NCI-H1694 treated with DMSO at 0.1 percent for 48 hours (cell line): Measurements from ENCODE around the gene PRR13.
A peak's percentile ranks its signal among the peaks of the same experiment; 100 is the strongest.
"Not testable (repeated sequence)": the region's sequence is repeated elsewhere in the genome, so short reads cannot be mapped to it uniquely, and the experiment has no call there.

ENCODE experiments used
- DNase-seq: peaks from one replicate; lab custom pipeline; 2025; lab: John Stamatoyannopoulos, UW

Gene PRR13

DNA sequence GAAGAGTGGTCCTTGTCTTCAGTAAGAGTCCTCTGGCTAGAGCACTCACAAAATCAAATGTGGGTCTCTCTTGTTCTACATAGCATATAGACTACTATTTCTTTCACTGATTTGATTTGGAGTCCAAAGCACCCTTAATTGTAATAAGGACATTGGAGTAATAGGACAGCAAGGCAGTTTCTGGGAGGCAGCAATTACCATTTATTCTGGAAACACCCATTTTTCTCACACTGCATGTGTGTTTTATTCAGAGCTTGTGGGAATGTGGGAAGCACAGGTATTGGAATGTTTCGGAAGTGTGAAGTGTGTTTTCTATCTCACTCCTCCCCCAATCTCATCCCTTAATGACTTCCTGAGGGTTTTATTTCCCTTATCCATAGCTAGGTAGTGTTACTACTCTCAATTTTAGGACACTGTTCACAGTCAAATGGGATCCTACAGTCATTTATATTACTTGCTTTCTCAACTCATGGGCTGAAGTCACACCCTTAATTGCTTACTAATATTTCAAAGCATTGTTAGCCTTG lies 30.6 kb downstream of the PRR13 start:
- DNase-seq, result no peak

DNA sequence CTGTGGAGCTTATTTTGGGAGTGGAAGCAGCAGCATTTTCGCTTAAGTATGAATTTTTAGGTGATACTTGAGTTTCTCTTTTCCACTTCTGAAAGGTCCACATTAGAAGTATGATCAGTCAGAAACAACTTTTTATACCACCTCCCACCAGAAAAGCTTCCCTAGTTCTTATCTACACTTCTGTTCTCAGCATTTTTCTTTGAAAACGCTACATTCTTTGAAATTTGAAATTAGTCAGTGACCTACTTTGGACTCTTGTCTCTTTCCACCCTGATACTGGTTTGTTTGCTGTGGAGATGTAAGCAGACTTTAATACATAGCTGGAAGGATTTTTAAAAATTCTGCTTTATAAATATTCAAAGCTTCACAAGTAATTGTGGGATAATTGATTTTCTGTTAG lies 32.5 kb downstream of the PRR13 start:
- no peak for DNase-seq

DNA sequence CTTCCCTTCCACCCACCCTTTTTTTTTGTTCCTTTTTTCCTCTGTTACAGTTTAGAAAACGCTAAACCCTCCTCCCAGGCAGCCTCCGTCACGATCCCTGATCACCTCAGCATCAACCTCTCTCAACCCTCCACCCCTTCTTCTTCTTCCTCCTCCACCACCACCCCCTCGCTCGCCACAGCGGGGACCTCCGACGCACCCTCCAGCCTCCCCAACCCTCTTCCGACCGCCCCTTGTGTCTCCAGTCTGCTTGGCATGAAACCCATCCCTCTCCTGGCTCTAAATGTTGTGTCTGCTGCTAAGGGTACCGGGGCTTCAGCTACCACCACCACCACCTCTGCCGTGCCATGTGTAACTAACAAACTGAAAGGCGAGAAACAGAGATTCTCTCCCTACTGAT lies 33.3 kb downstream of the PRR13 start:
- DNase-seq, result no peak

DNA sequence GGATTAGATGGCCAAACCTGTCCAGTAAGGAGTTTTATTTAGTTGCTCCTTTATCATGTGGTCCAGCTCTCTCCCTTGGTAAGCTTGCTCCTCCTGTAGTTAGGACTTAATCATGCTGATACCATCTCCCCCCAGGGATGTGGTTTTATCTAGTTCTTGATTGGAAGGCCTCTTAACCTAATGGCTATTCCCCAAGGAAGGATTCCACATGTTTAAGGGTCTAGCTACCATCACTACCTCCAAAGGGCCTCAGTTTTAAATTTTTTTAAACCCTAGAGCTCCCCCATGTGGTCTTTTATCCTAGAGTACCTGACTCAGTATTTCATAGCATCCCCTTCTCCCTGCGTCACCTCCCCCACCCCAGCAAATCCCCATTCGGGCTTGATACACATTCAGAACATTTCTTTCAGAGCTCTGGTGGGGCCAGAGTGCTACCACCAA lies 35.3 kb downstream of the PRR13 start:
- peak; percentile 19 for DNase-seq

DNA sequence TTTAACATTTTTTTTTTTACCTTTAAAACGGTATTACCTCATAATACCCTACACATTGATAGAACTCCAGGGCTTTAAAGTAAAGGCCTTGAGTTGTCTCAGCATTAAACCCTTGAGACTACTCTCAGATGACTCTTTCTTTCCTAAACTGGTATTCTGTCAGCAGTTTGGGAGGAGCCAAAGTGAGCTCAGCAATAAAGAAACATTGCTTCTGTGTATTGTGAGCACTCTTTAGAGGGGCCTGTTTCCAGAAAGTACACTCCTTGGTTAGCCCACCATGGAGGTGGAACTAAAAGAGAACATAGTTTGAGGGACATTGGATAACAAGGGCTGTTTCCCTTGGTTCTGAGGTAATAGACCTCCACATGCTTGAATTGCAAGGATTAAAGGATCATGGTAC lies 37.3 kb downstream of the PRR13 start:
- DNase-seq, result no peak

DNA sequence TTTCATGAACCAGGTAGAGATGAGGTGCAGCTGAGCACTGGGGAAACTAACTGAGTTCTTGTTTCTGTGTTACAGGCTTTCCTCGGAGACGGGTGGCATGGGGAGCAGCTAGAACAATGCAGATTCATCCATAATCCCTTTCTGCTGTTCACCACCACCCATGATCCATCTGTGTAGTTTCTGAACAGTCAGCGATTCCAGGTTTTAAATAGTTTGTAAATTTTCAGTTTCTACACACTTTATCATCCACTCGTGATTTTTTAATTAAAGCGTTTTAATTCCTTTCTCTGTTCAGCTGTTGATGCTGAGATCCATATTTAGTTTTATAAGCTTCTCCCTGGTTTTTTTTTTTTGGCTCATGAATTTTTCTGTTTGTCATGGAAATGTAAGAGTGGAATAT lies 37.8 kb downstream of the PRR13 start:
- no peak for DNase-seq

DNA sequence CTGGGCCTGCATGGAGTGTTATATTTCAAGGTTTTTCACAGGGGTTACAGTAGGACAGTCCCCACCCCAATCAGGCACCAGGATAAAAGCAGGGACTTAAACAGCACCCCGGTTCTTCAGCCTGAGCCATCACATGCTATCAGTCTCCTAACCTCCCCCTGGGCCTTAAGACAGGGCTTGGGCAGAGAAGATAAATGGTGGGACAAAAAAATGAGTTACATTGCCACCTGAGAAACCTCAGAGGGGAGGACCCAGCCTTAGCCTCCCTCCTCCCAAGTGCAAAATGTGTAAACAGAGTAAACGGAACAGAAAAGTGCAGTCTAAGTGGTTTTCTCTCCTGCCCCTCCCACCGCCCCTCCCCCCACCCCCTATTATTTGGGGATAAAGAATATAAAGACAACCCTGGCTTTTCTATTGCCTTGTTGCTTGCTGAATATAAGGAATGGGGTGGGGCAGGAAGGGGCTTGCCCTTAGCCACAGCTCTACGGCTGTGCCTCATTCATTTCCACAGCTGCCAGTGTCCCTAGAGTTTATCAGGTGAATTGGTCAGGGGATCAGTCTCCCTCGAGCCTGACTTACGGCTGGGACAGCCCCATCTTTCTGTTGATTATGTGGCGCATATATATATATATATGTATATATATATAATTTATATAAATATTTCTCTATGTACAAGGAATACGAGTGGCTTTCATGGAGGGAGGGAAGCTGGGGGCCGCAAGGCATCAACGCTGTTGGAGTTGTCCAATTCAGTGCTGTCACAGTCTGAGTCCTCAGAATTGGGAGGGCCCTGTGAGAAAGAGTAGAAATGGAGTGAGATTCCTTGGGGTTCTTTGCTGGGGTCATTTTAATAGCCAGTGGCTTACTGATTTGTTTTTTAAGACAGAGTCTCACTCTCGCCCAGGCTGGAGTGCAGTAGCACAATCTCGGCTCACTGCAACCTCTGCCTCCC lies 39.2 kb downstream of the PRR13 start:
- DNase-seq, result no peak

DNA sequence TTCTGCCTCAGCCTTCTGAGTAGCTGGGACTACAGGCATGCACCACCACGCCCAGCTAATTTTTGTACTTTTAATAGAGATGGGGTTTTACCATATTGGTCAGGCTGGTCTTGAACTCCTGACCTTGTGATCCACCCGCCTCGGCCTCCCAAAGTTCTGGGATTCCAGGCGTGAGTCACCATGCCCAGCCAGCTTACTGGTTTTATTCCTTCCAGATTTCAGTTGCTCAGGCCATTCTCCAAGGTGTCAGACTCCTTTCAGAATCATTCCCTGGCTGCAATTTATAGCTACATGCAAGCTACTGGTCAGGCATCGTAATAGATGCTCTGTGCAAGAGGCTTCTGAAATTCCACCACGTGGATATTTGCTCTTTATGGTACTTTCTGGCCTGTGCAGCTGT lies 39.9 kb downstream of the PRR13 start:
- DNase-seq, result not testable (repeated sequence)

DNA sequence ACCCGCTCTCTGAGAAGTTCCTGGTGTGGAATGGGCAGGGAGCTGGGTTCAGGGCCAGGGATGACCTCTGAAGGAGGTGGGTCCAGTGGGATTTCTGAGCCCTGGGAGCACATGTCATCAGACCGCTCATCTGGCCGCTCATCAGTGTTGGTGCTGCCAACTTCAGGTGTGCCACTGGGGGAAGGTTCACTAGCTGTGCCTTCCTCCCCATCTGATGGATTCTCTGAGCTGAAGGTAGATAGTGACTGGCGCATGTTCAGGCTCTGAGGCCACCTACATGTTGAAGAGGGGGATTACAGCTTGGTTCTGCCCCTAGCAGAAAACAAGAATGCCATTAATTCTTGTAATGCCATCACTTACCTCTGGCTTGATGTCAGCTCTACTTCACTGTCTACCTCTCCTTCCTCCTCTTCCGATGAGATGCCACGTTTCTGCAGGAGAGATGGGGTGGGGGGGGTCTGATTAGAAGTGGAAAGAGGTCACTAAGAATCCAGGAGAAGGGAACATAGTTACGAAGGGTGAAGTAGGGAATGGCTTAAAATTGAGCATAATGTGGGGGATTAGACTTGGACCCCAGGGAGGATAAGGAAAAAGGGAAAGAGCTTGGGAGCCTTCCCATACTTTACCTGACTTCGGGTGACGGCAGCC lies 40.5 kb downstream of the PRR13 start:
- no peak for DNase-seq

DNA sequence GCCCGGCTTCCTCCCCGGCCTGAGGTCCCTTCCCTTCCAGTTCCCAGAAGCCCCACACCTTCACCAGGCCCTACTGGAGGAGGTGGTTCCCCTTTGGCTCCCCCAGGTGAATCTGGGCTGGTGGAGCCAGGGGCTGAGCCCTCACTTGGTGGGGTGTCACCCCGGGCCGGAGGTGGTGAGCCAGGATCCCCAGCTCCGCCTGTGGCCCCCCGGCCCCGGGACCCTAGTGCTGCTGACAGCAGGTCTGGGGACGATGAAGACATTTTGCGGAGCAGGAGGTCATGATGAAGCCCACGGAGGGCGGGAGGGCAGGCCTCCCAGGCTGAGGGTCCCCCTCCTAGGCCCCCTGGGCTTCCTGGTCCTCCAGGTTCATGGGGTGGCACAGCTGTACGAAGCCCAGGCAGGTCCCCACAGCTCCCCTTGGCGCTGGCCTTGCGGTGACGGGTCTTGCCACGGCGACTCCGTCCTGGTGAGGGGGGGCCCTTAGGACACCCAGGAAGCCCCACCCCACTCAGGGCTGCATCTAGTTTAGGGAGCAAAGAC lies 41.2 kb downstream of the PRR13 start:
- DNase-seq, result no peak

DNA sequence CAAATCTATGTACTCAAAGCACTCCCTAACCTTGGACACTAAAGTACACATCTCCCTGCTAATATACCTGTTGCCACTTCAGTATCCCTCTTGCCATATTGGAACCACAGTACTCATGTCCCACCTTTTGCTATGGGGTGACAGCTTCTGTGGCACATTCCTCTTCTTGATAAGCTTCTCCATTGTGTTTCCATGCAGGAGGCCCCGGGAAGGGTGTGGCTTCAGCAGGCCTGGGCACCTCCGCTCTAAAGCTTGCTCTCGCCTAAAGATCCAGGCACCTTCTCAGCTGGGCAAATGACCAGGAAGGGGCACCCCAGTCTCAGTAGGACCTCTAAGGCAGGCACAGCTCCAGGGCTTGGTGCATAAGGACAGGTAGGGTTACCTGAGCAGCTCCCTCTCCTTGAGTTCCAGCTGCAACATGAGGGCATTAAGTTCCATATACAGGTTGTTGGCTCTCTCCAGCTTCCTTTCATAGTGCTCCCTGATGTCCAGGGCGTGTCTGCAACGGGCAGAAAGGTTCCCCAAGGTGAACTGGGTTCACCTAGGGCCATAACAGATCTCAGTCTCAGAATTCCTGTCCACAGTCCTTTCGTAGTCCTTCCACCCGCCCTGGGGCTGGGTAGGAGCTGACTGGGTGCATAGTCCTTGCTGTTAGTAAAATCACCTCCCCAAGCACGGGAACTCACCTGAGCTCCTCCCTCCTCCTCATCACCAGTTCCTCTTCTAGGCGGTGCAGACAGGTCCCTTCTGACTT lies 41.9 kb downstream of the PRR13 start:
- DNase-seq, result no peak

DNA sequence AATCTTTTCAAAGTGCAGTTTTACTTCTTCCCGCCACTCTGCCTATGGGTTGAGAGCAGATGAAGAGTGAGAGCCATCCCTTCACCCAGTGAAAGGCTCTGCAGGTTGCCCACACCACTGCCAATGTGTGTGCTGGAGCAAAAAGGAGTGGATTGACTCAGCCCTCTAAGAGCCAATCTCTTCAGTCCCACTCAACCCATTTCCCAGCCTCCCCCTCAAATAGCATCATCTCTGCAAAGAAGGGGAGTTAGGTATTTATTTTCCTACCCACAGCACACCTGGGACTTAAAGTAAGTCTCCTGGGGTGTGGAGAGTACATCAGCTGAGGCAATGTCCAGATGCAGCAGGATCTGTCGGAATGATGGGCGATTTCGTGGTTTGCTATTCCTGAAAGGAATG lies 42.4 kb downstream of the PRR13 start:
- no peak for DNase-seq

DNA sequence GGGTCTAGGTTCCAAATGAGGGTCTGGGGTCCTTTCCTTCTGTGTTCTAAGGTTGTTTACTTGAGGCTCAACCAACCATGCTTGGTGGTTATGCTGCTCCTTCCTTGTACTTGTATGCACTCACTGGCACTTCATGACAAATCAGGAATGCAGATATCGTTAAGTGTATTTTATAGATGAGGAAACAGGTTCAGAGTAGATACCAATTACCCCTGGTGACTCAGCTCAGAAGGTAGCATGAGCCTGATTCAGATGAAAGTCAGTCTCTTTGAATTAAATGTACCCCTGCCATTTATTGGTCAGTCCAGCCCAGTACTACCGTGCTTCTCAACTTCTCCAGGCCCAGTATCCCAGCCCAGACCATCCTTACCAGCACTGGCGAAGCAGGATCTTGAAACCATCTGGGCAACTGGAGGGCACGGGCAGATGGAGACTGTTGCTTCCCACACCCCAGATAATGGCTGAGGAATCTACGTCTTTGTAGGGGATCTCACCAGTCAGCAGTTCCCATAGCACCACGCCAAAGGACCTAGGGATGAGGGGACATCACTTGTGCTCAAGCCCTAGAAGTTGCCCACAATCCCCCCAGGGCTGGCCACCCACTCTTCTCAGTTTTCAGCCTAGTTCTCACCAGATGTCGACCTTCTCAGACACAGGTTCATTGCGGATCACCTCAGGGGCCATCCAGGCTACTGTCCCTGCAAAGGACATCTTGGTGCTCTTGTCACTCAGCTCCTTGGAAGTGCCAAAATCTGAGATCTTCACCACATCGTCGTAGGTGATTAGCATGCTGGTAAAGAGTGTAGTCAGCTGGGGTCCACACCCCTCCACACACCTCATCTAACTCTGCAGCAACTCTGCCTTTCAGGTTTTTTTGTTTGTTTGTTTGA lies 43.4 kb downstream of the PRR13 start:
- no peak for DNase-seq

DNA sequence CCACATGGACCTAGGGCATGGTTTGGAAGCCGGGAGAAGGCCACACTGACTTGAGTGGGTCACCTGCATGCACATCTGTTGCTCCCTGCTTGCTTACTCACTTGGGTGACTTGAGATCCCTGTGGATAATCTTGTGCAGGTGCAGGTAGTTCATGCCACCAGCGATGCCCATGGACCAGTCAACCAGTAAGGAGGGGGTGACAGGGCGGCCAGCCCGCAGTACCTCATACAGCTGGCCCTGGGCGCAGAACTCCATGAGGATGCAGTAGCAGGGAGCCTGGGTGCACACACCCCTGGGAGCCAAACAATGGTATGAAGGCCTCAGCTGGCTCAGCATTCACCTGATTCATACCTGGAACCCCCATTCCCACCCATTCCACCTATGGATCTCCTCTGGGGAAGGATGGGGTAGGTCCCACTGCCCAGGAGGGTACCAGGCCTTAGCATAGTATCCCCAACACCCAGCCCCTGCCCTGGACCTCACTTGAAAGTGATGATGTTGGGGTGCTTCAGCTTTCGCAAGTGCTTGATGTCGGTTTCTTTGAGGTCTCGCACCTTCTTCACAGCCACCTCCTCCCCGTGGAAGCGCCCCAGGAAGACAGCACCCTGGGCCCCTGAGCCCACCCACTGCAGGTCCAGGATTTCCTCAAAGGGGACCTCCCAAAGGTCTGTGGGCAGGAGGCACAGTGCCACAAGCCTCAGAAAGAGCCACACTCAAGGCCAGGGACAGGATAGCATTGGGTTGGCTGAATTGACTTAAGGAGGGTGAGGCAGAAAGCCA lies 44.6 kb downstream of the PRR13 start:
- DNase-seq, result no peak

DNA sequence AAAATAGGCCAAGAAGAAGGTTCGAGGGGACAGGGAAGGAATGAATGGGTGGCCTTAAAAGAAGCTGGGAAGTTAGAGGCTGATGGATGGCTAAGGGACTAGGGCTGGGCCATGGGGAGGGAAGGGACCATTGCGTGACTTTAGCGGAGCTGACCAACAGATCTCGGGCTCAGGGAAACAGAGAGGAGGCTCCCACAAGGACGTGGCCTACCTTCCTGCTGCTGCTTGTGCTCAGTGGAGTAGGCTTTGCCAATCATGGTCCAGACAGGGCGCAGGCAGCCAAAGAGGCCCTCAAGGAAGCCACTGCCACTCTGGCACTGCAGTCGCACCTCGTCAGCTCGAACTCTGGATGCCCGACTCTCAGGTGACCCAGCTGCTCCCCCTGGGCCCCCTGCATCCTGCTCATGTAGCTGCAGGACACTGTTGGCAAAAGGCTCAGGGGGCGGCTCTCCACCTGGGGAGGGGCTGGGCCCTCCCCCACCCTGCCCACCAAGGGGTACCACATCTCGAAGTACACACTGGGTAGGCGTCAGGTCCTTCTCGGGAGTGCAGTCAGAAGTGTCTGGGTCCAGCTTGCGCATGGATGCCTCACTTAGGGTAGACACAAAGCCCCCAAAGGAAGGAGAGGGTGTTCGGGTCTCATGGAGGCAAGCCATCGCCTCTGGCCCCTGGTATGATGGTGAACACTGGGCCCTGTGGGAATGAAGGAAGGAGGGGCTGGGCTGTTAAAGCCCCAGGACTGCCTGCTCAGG lies 45.4 kb downstream of the PRR13 start:
- no peak for DNase-seq

DNA sequence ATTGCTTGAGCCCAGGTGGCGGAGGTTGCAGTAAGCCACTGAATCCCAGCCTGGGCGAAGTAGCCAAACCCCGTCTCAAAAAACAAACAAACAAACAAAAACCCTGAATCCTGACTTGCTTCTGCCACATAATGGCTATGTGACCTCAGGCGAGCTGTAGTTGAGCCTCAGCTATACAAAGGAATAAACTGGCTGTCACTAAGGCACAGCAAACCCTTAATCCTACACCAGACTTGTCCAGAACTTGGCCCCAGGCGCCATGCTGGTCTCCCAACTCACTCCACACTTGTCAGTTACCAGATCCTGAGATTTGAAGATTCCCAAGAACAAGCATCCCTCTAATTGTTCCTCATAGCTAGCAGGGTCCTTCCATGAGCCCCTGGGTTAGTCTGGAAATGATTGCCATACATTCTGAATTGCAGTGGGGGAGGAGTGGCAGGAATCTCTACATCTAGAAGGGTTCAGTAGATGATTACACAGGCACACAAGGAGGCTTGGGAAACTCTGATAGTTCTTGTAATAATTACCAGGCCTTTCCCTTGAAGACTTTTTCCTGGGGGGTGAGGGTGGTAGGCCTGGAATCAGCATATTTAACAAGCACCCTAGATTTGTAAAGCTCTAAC lies 47.8 kb downstream of the PRR13 start:
- no peak for DNase-seq

DNA sequence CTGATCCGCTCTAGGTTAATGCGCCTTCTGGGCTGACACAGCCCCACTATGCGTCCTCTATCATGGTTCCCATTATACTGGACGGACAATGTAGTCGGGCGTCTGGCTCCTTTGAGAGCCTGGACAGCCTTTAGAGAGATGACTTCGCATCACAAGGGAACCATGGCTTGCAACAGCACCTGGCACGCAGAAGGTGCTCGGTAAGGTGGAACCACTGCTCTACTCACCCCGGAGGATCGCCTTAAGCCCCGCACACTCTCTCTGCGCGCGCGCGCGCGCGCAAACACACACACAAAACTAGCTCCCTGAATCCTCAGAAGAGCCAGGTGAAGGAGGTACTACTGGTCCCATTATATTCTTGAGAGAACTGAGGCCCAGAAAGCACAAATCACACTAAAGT lies 50.7 kb downstream of the PRR13 start:
- no peak for DNase-seq

DNA sequence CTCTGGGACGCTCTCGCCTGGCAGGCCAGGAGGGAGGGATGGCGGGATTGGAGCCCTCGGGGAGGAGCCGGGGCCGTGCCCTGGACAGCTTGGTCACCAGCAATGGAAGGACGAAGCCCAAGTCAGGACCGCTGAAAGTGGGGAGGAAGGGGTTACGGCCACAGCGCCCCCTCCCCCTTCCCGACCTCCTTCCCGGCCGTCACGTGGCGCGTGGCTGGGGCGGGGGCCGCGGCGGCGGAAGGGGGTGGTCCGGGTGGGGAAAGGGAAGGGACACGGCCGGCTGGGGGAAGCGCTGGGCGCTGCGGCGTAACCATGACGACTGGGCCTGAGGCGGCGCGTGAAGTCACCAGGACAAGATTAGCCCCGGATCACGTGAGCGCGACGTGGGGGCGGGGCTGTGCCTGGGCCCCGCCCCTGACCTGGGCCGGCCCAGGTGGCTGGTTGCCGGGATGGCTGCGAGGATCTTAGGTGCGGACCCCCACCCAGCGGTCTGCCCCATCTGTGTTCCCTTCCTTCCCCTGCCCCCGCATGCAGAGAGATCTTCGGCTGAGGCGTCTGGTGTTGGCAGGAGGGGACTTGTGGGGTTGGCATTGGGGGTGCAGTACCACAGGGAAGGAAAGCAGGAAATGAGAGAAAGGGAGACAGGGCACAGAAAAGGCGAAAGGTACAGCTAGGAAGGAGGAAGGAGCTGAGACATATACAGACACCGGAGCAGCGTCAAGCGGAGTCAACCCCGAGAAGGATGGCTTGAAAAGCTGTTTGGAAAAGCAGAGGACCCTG lies 51.5 kb downstream of the PRR13 start:
- peak; percentile 36 for DNase-seq
